ENCODE measurements around the gene CFI.

DNA sequence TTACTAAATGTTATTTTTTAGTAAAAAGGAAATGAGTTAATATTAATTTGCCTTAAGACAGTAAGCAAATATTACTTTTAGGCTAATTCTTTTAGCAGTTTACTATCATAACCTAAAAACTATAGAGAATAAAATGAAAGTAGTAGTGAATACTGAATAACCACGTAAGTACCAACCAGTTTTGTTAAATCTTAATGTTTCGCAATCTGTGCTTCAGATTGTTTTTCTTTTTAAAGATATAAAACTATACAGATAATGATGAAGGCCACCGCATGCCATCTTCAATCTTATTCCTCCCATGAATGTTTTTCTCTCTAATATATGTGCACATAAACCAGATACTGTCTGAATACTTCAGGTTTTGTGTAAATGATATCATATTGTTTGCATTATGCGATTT is 32.0 kb upstream of the CFI start:
- TF ChIP-seq CTCF (IDR thresholded peaks at IDR 0.05) (no peak), POLR2A (IDR thresholded peaks at IDR 0.05) (no peak)
